Stimulated activated CD8-positive, alpha-beta memory T cell treated with anti-CD3 and anti-CD28 coated beads, Interleukin-12 subunit alpha, Interleukin-12 subunit beta, amount 100 ng/mL, for 4 hours (primary cell): Measurements from ENCODE around the gene HDHD5.

Experiments used
- DNase-seq: peaks from one replicate; pipeline ENCODE4 v3.0.0-alpha.2; 2020; ENCODE audit warnings: low read depth

Gene HDHD5

GRCh38 chr22:17120281-17120680, 38.8 kb downstream of the HDHD5 start:
- peak; percentile 24 for DNase-seq

- no peak for DNase-seq
Measured at GRCh38 chr22:17119481-17120202, 39.4 kb downstream of the HDHD5 start.

GRCh38 chr22:17118342-17118741, 40.7 kb downstream of the HDHD5 start:
- no peak for DNase-seq

- DNase-seq: no peak
Measured at GRCh38 chr22:17117890-17118289, 41.2 kb downstream of the HDHD5 start.

GRCh38 chr22:17117400-17117799, 41.7 kb downstream of the HDHD5 start:
- DNase-seq: no peak

- DNase-seq: no peak
Measured at GRCh38 chr22:17116572-17117330, 42.3 kb downstream of the HDHD5 start.

GRCh38 chr22:17115945-17116565, 43.0 kb downstream of the HDHD5 start:
- no peak for DNase-seq

GRCh38 chr22:17115236-17115635, 43.8 kb downstream of the HDHD5 start:
- no peak for DNase-seq

- no peak for DNase-seq
Measured at GRCh38 chr22:17114898-17115235, 44.2 kb downstream of the HDHD5 start.

GRCh38 chr22:17114173-17114897, 44.7 kb downstream of the HDHD5 start:
- DNase-seq: no peak

- no peak for DNase-seq
Measured at GRCh38 chr22:17113600-17113999, 45.5 kb downstream of the HDHD5 start.

GRCh38 chr22:17112491-17113042, 46.5 kb downstream of the HDHD5 start:
- DNase-seq: no peak

- no peak for DNase-seq
Measured at GRCh38 chr22:17110791-17111550, 48.1 kb downstream of the HDHD5 start.

GRCh38 chr22:17109976-17110375, 49.1 kb downstream of the HDHD5 start:
- DNase-seq: no peak

GRCh38 chr22:17109113-17109865, 49.8 kb downstream of the HDHD5 start:
- DNase-seq: no peak

GRCh38 chr22:17108256-17109112, 50.6 kb downstream of the HDHD5 start:
- no peak for DNase-seq

GRCh38 chr22:17107547-17107810, 51.6 kb downstream of the HDHD5 start:
- DNase-seq: no peak

- DNase-seq: no peak
Measured at GRCh38 chr22:17106785-17107546, 52.1 kb downstream of the HDHD5 start.

- no peak for DNase-seq
Measured at GRCh38 chr22:17106161-17106784, 52.8 kb downstream of the HDHD5 start.
